ENCODE results near the gene CTLA4. TPM values are rescaled to one million over a fixed set of nuclear protein-coding genes. Genes with fewer than 3 reads are reported as not detected.

The CTLA4 gene
- total and polyA plus RNA-seq, 9 of the 15 experiments (the other 6 are each of a cell fraction or from before 2014, with no cell fraction given): 0.10 to 0.22 (median 0.11) TPM; not detected in 4

GRCh38 chr2:203915256-203915655, 47.7 kb downstream of the CTLA4 start:
- no peaks in the 10 kb centered on the region for H3K4me1 ChIP-seq (replicated peaks in 1 of 2; ENCODE audit: control insufficient read depth in 2 of 2, insufficient read depth in 2 of 2, low read length in 2 of 2)
- no peak overlapping the region for H3K9ac ChIP-seq (ENCODE audit: insufficient read depth in 1 of 2, low read depth in 2 of 2, low read length in 2 of 2)
- no peak for ATAC-seq
- no peak overlapping the region for H2AFZ ChIP-seq (ENCODE audit: low read depth, low read length)
- no peak for DNase-seq (ENCODE audit: extremely low read depth in 1 of 4, low spot score in 3 of 4)
- FAIRE-seq: no peak
- TF ChIP-seq MYC (IDR thresholded peaks at IDR 0.05; ENCODE audit: low read depth, low read length): no peak
- TF ChIP-seq MYC (CRISPR knock-in tag; IDR thresholded peaks at IDR 0.05; ENCODE audit: borderline replicate concordance, low read depth): no peak
- no peak for TF ChIP-seq HDAC8 (tag; IDR thresholded peaks at IDR 0.05)
- no peak for TF ChIP-seq TCF7 (IDR thresholded peaks at IDR 0.05; ENCODE audit: borderline replicate concordance)
- no peak for TF ChIP-seq ATF7 (IDR thresholded peaks at IDR 0.05)
- no peak for TF ChIP-seq SMARCA4 (IDR thresholded peaks at IDR 0.05)
- TF ChIP-seq SNAPC5 (CRISPR knock-in tag; IDR thresholded peaks at IDR 0.05): no peak
- TF ChIP-seq GATAD2B (IDR thresholded peaks at IDR 0.05; ENCODE audit: borderline replicate concordance): no peak
- no peak for TF ChIP-seq MIER1 (IDR thresholded peaks at IDR 0.05; ENCODE audit: low read depth)
- TF ChIP-seq L3MBTL2 (IDR thresholded peaks at IDR 0.05): no peak
- no peak for TF ChIP-seq NCOA2 (IDR thresholded peaks at IDR 0.05; ENCODE audit: partially characterized antibody in 2 of 2)
- TF ChIP-seq ARID3B (CRISPR knock-in tag; IDR thresholded peaks at IDR 0.05; ENCODE audit: borderline replicate concordance): no peak
- TF ChIP-seq STAT6 (CRISPR knock-in tag; IDR thresholded peaks at IDR 0.05): no peak
- no peak for TF ChIP-seq HEY1 (CRISPR knock-in tag; IDR thresholded peaks at IDR 0.05; ENCODE audit: borderline replicate concordance)
- H3K9me3 ChIP-seq (replicated peaks; ENCODE audit: control insufficient read depth, insufficient read depth, low read depth, low read length): no peaks in the 10 kb centered on the region
- H3K9me1 ChIP-seq (ENCODE audit: control insufficient read depth, insufficient read depth, low read length): no peaks in the 10 kb centered on the region
- intact Hi-C loops (cut with micrococcal nuclease) (no loop called here), in situ Hi-C loops (cut with MboI) (no loop called here)
- WGBS (ENCODE audit: insufficient coverage, low coverage, missing lambda C conversion rate): 1% methylated on average over 7 of the region's 7 CpGs
- H3K36me3 ChIP-seq (ENCODE audit: control insufficient read depth, insufficient read depth, low read length): no peaks in the 10 kb centered on the region
- no peaks in the 10 kb centered on the region for H3K79me2 ChIP-seq (ENCODE audit: control insufficient read depth, insufficient read depth, low read length)
- ChIA-PET CTCF (ENCODE audit: low intra/inter-chr PET ratio) (no interaction called here), POLR2A (interaction anchor here (0.6 kb wide), 1 partner anchor 10 kb away, joined by 4 read pairs; no protein-coding TSS in a partner anchor)
- H3K27ac ChIP-seq (ENCODE audit: extremely low read depth, low read depth, low read length): no peak overlapping the region
- no peaks in the 10 kb centered on the region; a peak in 2 of 5 replicates for H3K27me3 ChIP-seq (ENCODE audit: control insufficient read depth in 2 of 2, insufficient read depth in 2 of 2, low read length in 2 of 2)
- H3K4me2 ChIP-seq (ENCODE audit: insufficient read depth, low read length): no peak overlapping the region
- no peak overlapping the region for H3K4me3 ChIP-seq
- H4K20me1 ChIP-seq (replicated peaks; ENCODE audit: control insufficient read depth, insufficient read depth, low read length): no peaks in the 10 kb centered on the region
- no TSS peak for BruUV-seq (replicated peaks)
